HEK293 (cell line): Measurements from ENCODE around the gene NAPA.

Experiments
- CTCF ChIA-PET: fragments of 350-600 bp; formaldehyde crosslinking; extraction: SDS; loops from one replicate; lab custom pipeline; 2021; ENCODE audit warnings: antibody characterized with exemption; lab: Yijun Ruan, JAX
- POLR2A ChIA-PET: fragments of 300-600 bp; formaldehyde crosslinking; extraction: SDS; loops from one replicate; lab custom pipeline; 2020; ENCODE audit warnings: antibody characterized with exemption, inconsistent platforms; lab: Yijun Ruan, JAX
- H3K27ac ChIP-seq: fragments of 200-500 bp; sonication (Bioruptor generic); 2 replicates; pipeline ENCODE4 v1.5.1; 2014; ENCODE audit warnings: low read depth, low read length, control low read depth, inconsistent platforms; ENCODE audit errors: extremely low read depth
- H3K36me3 ChIP-seq, 2 experiments: fragments of 200-500 bp in 1 of 2; sonication (Bioruptor generic) in 1 of 2; 1 replicate in 1 of 2; 2 replicates in 1 of 2; pipeline ENCODE4 v1.5.1; 2014 to 2017; ENCODE audit warnings: inconsistent platforms in 2 of 2, low read length in 2 of 2; ENCODE audit not compliant: control insufficient read depth in 2 of 2, insufficient read depth in 1 of 2
- H3K4me1 ChIP-seq: fragments of 200-500 bp; sonication (Bioruptor generic); 2 replicates; pipeline ENCODE4 v1.5.1; 2014; ENCODE audit warnings: mild to moderate bottlenecking, low read length, inconsistent platforms; ENCODE audit not compliant: control insufficient read depth, insufficient read depth
- H3K4me3 ChIP-seq: 2 replicates; pipeline ENCODE4 v1.5.1; 2011; ENCODE audit warnings: low read depth, mild to moderate bottlenecking, control low read depth, low read length, moderate library complexity
- H3K9me3 ChIP-seq: fragments of 200-500 bp; sonication (Bioruptor generic); 2 replicates; pipeline ENCODE4 v1.5.1; 2014; ENCODE audit warnings: low read depth, low read length, inconsistent platforms; ENCODE audit not compliant: control insufficient read depth, insufficient read depth
- GFI1B ChIP-seq: fragments of 450-650 bp; formaldehyde crosslinking; IDR thresholded peaks from 2 replicates; pipeline ENCODE4 v1.5.1; 2016; ENCODE audit warnings: missing biosample characterization, missing genetic modification characterization
- IKZF3 ChIP-seq: fragments of 450-650 bp; IDR thresholded peaks from 2 replicates; pipeline ENCODE4 v1.5.0; 2018; ENCODE audit warnings: missing biosample characterization, mild to moderate bottlenecking, missing genetic modification characterization, moderate library complexity
- KLF17 ChIP-seq: fragments of 450-650 bp; formaldehyde crosslinking; IDR thresholded peaks from 2 replicates; pipeline ENCODE4 v1.5.1; 2016; ENCODE audit warnings: missing biosample characterization, missing genetic modification characterization
- OVOL3 ChIP-seq: fragments of 450-650 bp; formaldehyde crosslinking; IDR thresholded peaks from 2 replicates; pipeline ENCODE4 v1.5.1; 2016; ENCODE audit warnings: missing biosample characterization, missing genetic modification characterization
- PRDM1 ChIP-seq: fragments of 450-650 bp; formaldehyde crosslinking; IDR thresholded peaks from 2 replicates; pipeline ENCODE4; 2016; ENCODE audit warnings: missing biosample characterization, missing genetic modification characterization
- RBAK ChIP-seq: fragments of 450-650 bp; formaldehyde crosslinking; IDR thresholded peaks from 2 replicates; pipeline ENCODE4 v1.5.1; 2016; ENCODE audit warnings: missing biosample characterization, missing genetic modification characterization
- SETDB1 ChIP-seq: IDR thresholded peaks from one replicate; pipeline ENCODE4 v1.6.1; 2017; ENCODE audit warnings: mild to moderate bottlenecking, low read length, moderate library complexity, mixed read lengths; ENCODE audit not compliant: insufficient read length
- ZBTB26 ChIP-seq: fragments of 450-650 bp; formaldehyde crosslinking; optimal IDR thresholded peaks from 2 replicates; pipeline ENCODE3; 2016; ENCODE audit warnings: missing biosample characterization, mild to moderate bottlenecking, missing genetic modification characterization
- ZFP3 ChIP-seq: fragments of 450-650 bp; formaldehyde crosslinking; IDR thresholded peaks from 2 replicates; pipeline ENCODE4 v1.5.1; 2016; ENCODE audit warnings: low read depth, missing biosample characterization, missing genetic modification characterization
- ZNF140 ChIP-seq: fragments of 450-650 bp; formaldehyde crosslinking; IDR thresholded peaks from 2 replicates; pipeline ENCODE4 v1.5.1; 2016; ENCODE audit warnings: missing biosample characterization, missing genetic modification characterization
- ZNF2 ChIP-seq: fragments of 450-650 bp; formaldehyde crosslinking; IDR thresholded peaks from 2 replicates; pipeline ENCODE4 v1.5.1; 2016; ENCODE audit warnings: missing biosample characterization, missing genetic modification characterization
- ZNF311 ChIP-seq: fragments of 450-650 bp; formaldehyde crosslinking; IDR thresholded peaks from 2 replicates; pipeline ENCODE4 v1.5.1; 2017; ENCODE audit warnings: missing biosample characterization, missing genetic modification characterization, borderline replicate concordance
- ZNF335 ChIP-seq: fragments of 450-650 bp; formaldehyde crosslinking; conservative IDR thresholded peaks from 2 replicates; pipeline ENCODE4 v1.5.1; 2016; ENCODE audit warnings: missing biosample characterization, missing genetic modification characterization
- ZNF366 ChIP-seq: fragments of 450-650 bp; formaldehyde crosslinking; conservative IDR thresholded peaks from 2 replicates; pipeline ENCODE4 v1.5.1; 2016; ENCODE audit warnings: missing biosample characterization, missing genetic modification characterization
- ZNF560 ChIP-seq: fragments of 450-650 bp; formaldehyde crosslinking; IDR thresholded peaks from 2 replicates; pipeline ENCODE4 v1.5.1; 2017; ENCODE audit warnings: missing biosample characterization, missing genetic modification characterization, borderline replicate concordance
- ZNF561 ChIP-seq: fragments of 450-650 bp; IDR thresholded peaks from 2 replicates; pipeline ENCODE4 v1.5.1; 2018; ENCODE audit warnings: missing biosample characterization, missing genetic modification characterization, borderline replicate concordance
- ZNF626 ChIP-seq: fragments of 450-650 bp; sonication (Bioruptor Pico); formaldehyde crosslinking; IDR thresholded peaks from 2 replicates; pipeline ENCODE4 v1.5.1; 2018; ENCODE audit warnings: missing biosample characterization, missing genetic modification characterization, inconsistent platforms
- ZNF76 ChIP-seq: fragments of 450-650 bp; formaldehyde crosslinking; IDR thresholded peaks from 2 replicates; pipeline ENCODE4; 2016; ENCODE audit warnings: low read depth, missing biosample characterization, missing genetic modification characterization, borderline replicate concordance
- ZXDB ChIP-seq: fragments of 450-650 bp; formaldehyde crosslinking; IDR thresholded peaks from 2 replicates; pipeline ENCODE4 v1.5.1; 2016; ENCODE audit warnings: missing biosample characterization, missing genetic modification characterization
- TF ChIP-seq, protein P1 (sequence below): fragments of 450-650 bp; formaldehyde crosslinking; IDR thresholded peaks from 2 replicates; pipeline ENCODE4 v1.5.1; 2016; ENCODE audit warnings: missing biosample characterization, missing genetic modification characterization, low read depth
- TF ChIP-seq, protein P2 (sequence below): fragments of 450-650 bp; formaldehyde crosslinking; IDR thresholded peaks from 2 replicates; pipeline ENCODE4 v1.5.1; 2017; ENCODE audit warnings: missing biosample characterization, missing genetic modification characterization

NAPA gene

GRCh38 chr19:47550129-47550528 lies 35.3 kb upstream of the NAPA start:
- no peaks in the 10 kb centered on the region for H3K9me3 ChIP-seq
- H3K27ac ChIP-seq = no peak overlapping the region
- ChIA-PET CTCF (interaction anchor here (0.6 to 1.2 kb wide), 3 partner anchors 34 to 292 kb away, joined by 3 read pairs; no protein-coding TSS in a partner anchor), POLR2A (interaction anchor here (0.7 kb wide), 1 partner anchor 265 kb away, joined by 5 read pairs; no protein-coding TSS in a partner anchor)
- TF ChIP-seq ZNF140 (no peak), ZXDB (tag by site-specific recombination) (no peak), ZNF366 (tag by site-specific recombination) (peak; percentile 97), ZNF560 (tag by site-specific recombination) (no peak), ZNF626 (tag by site-specific recombination) (no peak), ZNF311 (tag by site-specific recombination) (peak; percentile 49; the same call in 1 of the 2 replicates), ZNF76 (tag by site-specific recombination) (no peak), PRDM1 (peak; percentile 64; the same call in 1 of the 2 replicates), ZNF2 (no peak), KLF17 (no peak), ZBTB26 (no peak), IKZF3 (tag by site-specific recombination) (no peak), ZFP3 (tag by site-specific recombination) (no peak)
- TF ChIP-seq, protein P1, sequence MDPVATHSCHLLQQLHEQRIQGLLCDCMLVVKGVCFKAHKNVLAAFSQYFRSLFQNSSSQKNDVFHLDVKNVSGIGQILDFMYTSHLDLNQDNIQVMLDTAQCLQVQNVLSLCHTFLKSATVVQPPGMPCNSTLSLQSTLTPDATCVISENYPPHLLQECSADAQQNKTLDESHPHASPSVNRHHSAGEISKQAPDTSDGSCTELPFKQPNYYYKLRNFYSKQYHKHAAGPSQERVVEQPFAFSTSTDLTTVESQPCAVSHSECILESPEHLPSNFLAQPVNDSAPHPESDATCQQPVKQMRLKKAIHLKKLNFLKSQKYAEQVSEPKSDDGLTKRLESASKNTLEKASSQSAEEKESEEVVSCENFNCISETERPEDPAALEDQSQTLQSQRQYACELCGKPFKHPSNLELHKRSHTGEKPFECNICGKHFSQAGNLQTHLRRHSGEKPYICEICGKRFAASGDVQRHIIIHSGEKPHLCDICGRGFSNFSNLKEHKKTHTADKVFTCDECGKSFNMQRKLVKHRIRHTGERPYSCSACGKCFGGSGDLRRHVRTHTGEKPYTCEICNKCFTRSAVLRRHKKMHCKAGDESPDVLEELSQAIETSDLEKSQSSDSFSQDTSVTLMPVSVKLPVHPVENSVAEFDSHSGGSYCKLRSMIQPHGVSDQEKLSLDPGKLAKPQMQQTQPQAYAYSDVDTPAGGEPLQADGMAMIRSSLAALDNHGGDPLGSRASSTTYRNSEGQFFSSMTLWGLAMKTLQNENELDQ = no peak
- H3K4me3 ChIP-seq = no peak overlapping the region
- 0 out of 2 replicates have a peak, but pooled peaks cover 2% of the 10 kb centered on the region for H3K4me1 ChIP-seq
- no peaks in the 10 kb centered on the region; a peak in 1 of 3 replicates for H3K36me3 ChIP-seq

DNA sequence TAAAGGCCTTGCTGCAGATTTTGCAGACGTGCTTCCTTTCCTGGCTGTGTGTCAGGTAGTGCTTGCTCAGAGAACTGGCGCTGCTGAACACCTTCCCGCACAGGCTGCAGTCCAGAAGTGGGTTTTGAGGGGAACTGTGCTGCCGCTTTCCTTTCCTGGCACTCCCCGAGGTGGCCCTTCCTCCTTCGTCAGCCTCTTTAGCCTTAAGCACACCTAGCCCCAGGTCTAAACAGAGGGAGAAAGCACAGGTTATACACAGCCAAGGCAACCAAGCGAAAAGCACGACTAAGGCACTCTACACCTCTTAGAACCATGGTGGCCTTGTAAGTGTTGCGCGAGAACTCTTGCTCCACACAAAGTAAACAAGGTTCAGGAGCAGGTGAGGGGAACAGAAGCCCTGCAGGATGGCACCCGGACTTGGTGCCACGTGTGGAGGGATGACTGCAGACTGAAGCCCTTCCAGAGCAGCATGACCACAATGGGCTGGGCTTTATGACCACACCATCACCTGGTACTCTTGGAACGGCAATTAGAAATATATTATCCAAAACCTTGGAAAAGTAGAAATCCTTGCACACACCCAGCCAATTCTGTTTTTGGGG lies 34.5 kb upstream of the NAPA start:
- CTCF ChIA-PET = no interaction called here

More for the DNA sequence above, 34.5 kb upstream of the NAPA start:
- H3K36me3 ChIP-seq = no peaks in the 10 kb centered on the region; a peak in 1 of 3 replicates
- POLR2A ChIA-PET = no interaction called here
- TF ChIP-seq, protein P2, sequence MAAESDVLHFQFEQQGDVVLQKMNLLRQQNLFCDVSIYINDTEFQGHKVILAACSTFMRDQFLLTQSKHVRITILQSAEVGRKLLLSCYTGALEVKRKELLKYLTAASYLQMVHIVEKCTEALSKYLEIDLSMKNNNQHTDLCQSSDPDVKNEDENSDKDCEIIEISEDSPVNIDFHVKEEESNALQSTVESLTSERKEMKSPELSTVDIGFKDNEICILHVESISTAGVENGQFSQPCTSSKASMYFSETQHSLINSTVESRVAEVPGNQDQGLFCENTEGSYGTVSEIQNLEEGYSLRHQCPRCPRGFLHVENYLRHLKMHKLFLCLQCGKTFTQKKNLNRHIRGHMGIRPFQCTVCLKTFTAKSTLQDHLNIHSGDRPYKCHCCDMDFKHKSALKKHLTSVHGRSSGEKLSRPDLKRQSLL = no peak
- TF ChIP-seq GFI1B (tag by site-specific recombination) = no peak
- no peak for TF ChIP-seq ZNF335
- TF ChIP-seq ZNF561 (tag by site-specific recombination) = no peak
- no peak for TF ChIP-seq RBAK (tag by site-specific recombination)
- no peak for TF ChIP-seq SETDB1
- TF ChIP-seq OVOL3 (tag by site-specific recombination) = no peak
- 0 out of 2 replicates have a peak, but pooled peaks cover 1% of the 10 kb centered on the region for H3K4me1 ChIP-seq
- H3K9me3 ChIP-seq = no peaks in the 10 kb centered on the region
- no peak overlapping the region for H3K4me3 ChIP-seq
- H3K27ac ChIP-seq = no peak overlapping the region
